ENCODE measurements around the gene MOB3C.

MOB3C gene

GRCh38 chr1:46635205-46635604 is 18.6 kb upstream of the MOB3C start:
- TF ChIP-seq REST (IDR thresholded peaks at IDR 0.05; ENCODE audit: insufficient read depth in 1 of 2, low read depth in 2 of 2, low read length in 2 of 2), result no peak
- no peak for TF ChIP-seq TAF1 (IDR thresholded peaks at IDR 0.05; ENCODE audit: borderline replicate concordance, insufficient read depth, low read length)
- TF ChIP-seq POLR2AphosphoS5 (IDR thresholded peaks at IDR 0.05; ENCODE audit: low read depth, low read length), result no peak
- no peak for TF ChIP-seq FOXP2 (optimal IDR thresholded peaks at IDR 0.05; ENCODE audit: borderline replicate concordance, extremely low read depth, extremely low read length, insufficient read depth)
- no peak for TF ChIP-seq SIN3A (IDR thresholded peaks at IDR 0.05; ENCODE audit: borderline replicate concordance, insufficient read depth, low read length)

- TF ChIP-seq POLR2AphosphoS5 (IDR thresholded peaks at IDR 0.05; ENCODE audit: low read depth, low read length) (no peak), REST (IDR thresholded peaks at IDR 0.05; ENCODE audit: insufficient read depth in 1 of 2, low read depth in 2 of 2, low read length in 2 of 2) (no peak), SIN3A (IDR thresholded peaks at IDR 0.05; ENCODE audit: borderline replicate concordance, insufficient read depth, low read length) (no peak), TAF1 (IDR thresholded peaks at IDR 0.05; ENCODE audit: borderline replicate concordance, insufficient read depth, low read length) (no peak), FOXP2 (optimal IDR thresholded peaks at IDR 0.05; ENCODE audit: borderline replicate concordance, extremely low read depth, extremely low read length, insufficient read depth) (no peak)
Observed at GRCh38 chr1:46630719-46631118, 14.1 kb upstream of the MOB3C start.

GRCh38 chr1:46623743-46624644 is 7.4 kb upstream of the MOB3C start:
- no peak for TF ChIP-seq SIN3A (IDR thresholded peaks at IDR 0.05; ENCODE audit: borderline replicate concordance, insufficient read depth, low read length)
- TF ChIP-seq TAF1 (IDR thresholded peaks at IDR 0.05; ENCODE audit: borderline replicate concordance, insufficient read depth, low read length), result no peak
- TF ChIP-seq REST (IDR thresholded peaks at IDR 0.05; ENCODE audit: insufficient read depth in 1 of 2, low read depth in 2 of 2, low read length in 2 of 2), result no peak
- TF ChIP-seq POLR2AphosphoS5 (IDR thresholded peaks at IDR 0.05; ENCODE audit: low read depth, low read length), result no peak
- no peak for TF ChIP-seq FOXP2 (optimal IDR thresholded peaks at IDR 0.05; ENCODE audit: borderline replicate concordance, extremely low read depth, extremely low read length, insufficient read depth)

- no peak for TF ChIP-seq FOXP2 (optimal IDR thresholded peaks at IDR 0.05; ENCODE audit: borderline replicate concordance, extremely low read depth, extremely low read length, insufficient read depth)
Observed at GRCh38 chr1:46622344-46622743, 5.7 kb upstream of the MOB3C start.

- TF ChIP-seq FOXP2 (optimal IDR thresholded peaks at IDR 0.05; ENCODE audit: borderline replicate concordance, extremely low read depth, extremely low read length, insufficient read depth), result no peak
- TF ChIP-seq SIN3A (IDR thresholded peaks at IDR 0.05; ENCODE audit: borderline replicate concordance, insufficient read depth, low read length), result no peak
- TF ChIP-seq REST (IDR thresholded peaks at IDR 0.05; ENCODE audit: insufficient read depth in 1 of 2, low read depth in 2 of 2, low read length in 2 of 2), result no peak
- TF ChIP-seq POLR2AphosphoS5 (IDR thresholded peaks at IDR 0.05; ENCODE audit: low read depth, low read length), result no peak
- TF ChIP-seq TAF1 (IDR thresholded peaks at IDR 0.05; ENCODE audit: borderline replicate concordance, insufficient read depth, low read length), result no peak
Observed at GRCh38 chr1:46621930-46622329, 5.3 kb upstream of the MOB3C start.
